HPDE6-E6E7 (cell line): ENCODE results near the gene SLC38A10.

Experiments
- DNase-seq: peaks from one replicate; pipeline ENCODE4 v3.0.0; 2011; ENCODE audit warnings: missing footprints; ENCODE audit errors: extremely low spot score

The SLC38A10 gene

GRCh38 chr17:81331527-81332043 is 36.5 kb upstream of the SLC38A10 start:
- no peak for DNase-seq

GRCh38 chr17:81330884-81331245 is 35.8 kb upstream of the SLC38A10 start:
- no peak for DNase-seq

DNA sequence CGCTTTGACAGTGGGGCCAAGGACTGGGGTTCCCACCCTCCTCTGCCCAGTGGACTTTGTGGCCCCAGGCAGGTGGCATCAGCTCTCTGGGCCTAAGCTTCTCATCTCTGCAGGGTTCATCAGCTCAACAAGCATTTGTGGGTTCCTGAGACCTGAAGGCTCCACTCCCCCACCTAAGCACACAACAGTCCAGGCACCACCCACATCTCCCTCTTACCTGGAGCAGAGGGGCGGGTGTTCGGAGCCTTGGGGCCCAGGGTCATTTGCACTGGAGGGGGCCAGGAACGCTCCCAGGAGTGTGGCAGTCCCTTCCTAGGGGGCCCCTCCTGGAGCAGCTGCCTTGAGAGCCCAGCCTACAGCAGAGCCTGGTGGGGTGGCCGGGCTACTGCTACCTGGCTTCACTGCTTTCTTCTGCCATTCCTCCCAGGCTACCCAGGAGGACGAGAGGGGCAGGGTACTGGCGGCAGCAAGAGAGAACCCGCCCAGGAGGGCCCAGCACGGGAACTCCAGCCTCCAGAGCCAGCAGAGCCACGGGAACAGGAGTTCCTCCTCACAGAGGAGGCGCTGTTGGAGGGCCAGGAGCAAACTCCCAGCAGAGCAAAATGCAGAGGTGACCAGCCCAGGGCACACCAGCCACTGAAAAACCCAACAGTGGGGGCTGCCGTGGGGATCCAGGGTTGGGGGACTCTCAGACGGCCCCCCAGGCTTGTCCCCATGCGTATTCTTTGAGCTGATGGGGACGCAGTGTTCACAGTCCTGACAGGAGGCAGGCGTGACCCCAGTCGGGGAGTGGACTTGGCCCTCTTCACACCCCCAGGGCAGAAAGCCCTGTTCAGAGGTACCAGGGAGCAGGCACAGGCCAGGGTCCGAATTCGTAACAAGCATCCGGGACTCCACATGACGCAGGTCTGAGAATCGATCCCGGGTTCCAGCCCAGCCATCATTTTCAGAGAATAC is 35.1 kb upstream of the SLC38A10 start:
- no peak for DNase-seq

- DNase-seq: peak; percentile 98
Observed at GRCh38 chr17:81328978-81329926, 34.1 kb upstream of the SLC38A10 start.

GRCh38 chr17:81328489-81328888 is 33.4 kb upstream of the SLC38A10 start:
- no peak for DNase-seq

GRCh38 chr17:81325714-81326358 is 30.7 kb upstream of the SLC38A10 start:
- DNase-seq: no peak

DNA sequence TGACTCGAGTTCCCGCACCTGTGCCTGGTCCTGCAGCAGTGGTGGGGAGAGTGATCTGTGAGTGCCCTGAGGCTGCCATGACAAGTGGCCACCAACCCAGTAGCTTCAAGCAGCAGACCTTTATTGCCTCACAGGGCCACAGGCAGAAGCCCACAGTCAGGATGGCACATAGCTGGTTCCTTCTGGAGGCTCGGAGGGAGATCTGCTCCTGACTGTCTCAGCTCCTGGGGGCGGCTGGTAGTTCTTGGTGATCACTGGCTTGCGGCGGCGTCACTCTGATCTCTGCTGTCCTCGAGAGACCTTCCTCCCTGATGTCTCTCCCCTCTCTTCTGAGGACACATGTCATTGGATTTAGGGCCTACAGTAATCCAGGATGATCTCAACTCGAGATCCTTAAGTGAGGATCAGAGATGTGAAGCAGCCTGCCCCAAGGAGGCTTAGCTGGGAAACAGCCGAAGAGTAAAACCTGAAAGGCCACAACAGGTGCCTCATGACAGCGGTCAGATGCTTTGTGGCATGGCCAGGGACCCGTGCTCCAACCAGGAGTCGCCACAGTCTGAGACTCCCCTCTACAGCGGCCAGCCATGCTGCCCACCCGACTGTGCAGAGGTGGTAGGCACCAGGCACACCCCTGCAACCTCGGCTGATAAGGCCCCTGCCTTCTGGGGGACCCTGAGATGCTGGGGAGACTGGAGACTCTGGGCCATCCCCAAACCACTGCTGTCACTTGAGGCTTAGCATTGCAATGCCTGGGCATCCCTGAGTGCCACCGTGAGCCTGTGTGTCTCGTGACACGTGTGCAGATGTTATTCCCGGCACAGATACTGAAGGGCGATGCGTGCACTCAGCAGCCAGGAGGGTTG is 30.0 kb upstream of the SLC38A10 start:
- DNase-seq: no peak

GRCh38 chr17:81324177-81324850 is 29.2 kb upstream of the SLC38A10 start:
- no peak for DNase-seq

- DNase-seq: no peak
Observed at GRCh38 chr17:81323411-81323868, 28.3 kb upstream of the SLC38A10 start.

DNA sequence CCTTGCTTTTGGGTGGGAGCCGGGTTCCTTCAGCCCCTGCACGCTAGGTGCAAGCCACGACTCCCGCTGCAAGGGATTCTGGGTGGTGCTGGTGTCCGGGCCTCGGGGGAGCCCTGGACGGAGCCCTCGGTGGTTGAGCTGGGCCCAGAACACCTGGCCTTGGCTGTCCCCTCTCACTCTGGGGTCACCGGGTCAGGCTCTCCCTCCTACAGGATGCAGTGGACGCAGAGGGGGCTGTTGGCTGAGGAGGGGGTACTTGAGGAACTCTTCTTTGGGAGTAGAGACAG is 27.9 kb upstream of the SLC38A10 start:
- DNase-seq: no peak

GRCh38 chr17:81322271-81323082 is 27.4 kb upstream of the SLC38A10 start:
- no peak for DNase-seq

DNA sequence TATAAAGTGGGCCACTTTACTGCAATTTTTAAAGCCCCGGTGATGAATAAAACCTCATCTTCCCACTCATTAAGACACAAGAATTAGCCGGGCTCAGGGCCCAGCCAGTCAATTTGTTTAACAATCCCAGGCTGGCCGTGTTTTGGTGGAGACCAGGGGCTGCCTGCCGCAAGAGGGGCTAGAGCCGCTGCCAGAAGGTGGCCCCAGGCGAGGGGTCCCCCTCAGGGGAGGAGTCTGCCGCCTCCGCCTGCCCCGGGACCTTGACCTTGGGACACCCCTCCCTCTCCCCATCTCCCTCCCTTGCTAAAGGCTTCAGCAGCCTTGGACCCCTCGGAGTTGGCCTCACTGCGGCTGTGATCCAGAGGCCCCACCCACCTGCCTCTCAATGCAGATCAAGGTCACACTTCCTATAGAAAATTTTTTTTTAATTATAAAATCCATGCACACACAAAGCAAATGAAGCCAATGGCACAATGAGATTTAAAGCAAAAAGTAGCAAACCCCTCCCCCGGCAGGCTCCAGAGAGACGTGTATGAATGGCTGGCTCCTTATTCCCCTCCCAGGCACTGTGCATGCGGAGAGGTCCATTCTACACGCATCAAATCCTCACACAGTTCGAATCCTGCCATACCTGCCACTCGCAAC is 23.0 kb upstream of the SLC38A10 start:
- DNase-seq: no peak

GRCh38 chr17:81317530-81317821 is 22.4 kb upstream of the SLC38A10 start:
- DNase-seq: no peak

DNA sequence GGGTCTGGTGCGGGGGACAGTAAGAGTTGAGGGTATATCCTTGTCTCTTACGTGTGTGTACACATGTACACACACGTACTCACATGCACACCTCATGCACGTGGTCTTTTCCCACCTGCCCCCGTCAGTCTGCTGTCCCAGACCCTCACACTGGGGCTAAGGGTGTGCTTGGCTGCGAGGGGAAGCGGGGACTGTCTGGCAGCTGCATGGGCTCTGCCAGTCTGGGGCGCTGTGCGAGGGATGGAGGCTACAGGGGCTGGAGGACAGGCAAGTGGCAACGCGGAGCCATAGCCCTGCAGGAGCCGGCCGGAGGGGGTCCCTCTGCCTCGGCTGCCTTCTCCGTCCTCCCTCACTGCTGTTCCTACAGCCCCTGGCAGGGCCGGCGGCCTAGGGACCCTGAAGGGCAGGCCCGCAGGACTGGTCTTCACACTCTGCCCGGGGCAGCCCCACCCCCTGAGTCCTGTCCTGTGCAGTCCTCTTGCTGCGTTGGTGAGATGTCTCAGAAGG is 20.8 kb upstream of the SLC38A10 start:
- no peak for DNase-seq

DNA sequence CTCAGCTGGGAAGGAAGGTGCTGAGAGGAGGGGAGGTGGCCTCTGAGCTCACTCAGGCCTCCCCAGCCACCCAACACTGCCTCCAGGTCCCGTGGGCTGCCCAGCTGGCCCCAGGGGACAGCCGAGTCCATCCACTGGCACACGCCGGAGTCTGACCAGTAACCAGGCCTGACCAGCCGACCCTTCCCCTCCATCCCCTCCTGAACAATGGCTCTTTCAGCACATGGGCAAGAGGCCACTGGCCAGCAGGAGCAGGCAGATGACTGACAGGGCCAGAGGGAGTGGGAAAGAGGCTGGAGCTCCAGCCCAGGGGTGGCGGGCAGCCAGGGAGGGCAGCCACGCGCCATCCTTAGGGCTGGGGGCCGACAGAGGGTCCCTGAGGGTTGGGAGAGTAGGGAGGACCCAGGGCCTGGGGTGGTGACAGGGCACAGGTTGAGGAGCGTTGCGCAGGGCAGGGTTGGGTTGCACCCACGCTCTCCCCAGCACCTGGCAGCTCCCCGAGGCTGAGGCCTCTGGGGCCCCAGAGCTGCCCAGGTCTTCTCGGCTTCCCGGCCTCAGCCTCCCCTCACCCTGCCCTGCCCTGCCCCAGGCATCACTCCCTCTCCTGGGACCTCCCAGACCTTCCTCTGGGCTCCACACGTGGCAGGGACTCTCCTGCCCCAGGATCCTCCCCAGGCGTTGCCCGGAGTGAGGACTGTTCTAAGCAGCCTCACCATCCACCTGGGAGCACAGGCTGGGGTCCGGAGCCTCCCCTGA is 20.2 kb upstream of the SLC38A10 start:
- no peak for DNase-seq

GRCh38 chr17:81314398-81315081 is 19.4 kb upstream of the SLC38A10 start:
- DNase-seq: no peak

- DNase-seq: no peak
Observed at GRCh38 chr17:81313776-81314397, 18.8 kb upstream of the SLC38A10 start.
